Lung (tissue), 12 donors: ENCODE measurements around the gene TIMM23. TPM values are rescaled to one million over a fixed set of nuclear protein-coding genes. Genes with fewer than 3 reads are reported as not detected.

Experiments used
- ATAC-seq: fragments of 200-7000 bp; cut with Tn5 transposase; one replicate; pipeline ENCODE4 v1.9.1; 2020; ENCODE audit warnings: moderate number of reproducible peaks; ENCODE audit not compliant: insufficient read depth, low FRiP score
- DNase-seq, 3 donors: peaks; one replicate each; pipeline ENCODE4 v3.0.0-alpha.2; 2013 to 2017
- H3K27ac ChIP-seq, 2 donors: one replicate each; pipeline ENCODE4 v1.5.1; 2013; ENCODE audit warnings: mild to moderate bottlenecking in 2 of 2, moderate library complexity in 2 of 2, control low read depth in 1 of 2, inconsistent platforms in 1 of 2, low read depth in 1 of 2, low read length in 1 of 2
- H3K27me3 ChIP-seq, 3 donors: one replicate each; pipeline ENCODE4 v1.5.1; 2013; ENCODE audit warnings: low read length in 2 of 3; ENCODE audit not compliant: control insufficient read depth in 3 of 3, insufficient read depth in 3 of 3
- H3K36me3 ChIP-seq, 4 donors: one replicate each; pipeline ENCODE4 v1.5.1; 2013; ENCODE audit warnings: low read length in 4 of 4, mild to moderate bottlenecking in 1 of 4, moderate library complexity in 1 of 4; ENCODE audit not compliant: control insufficient read depth in 4 of 4, insufficient read depth in 4 of 4
- H3K4me1 ChIP-seq, 5 donors: one replicate each; pipeline ENCODE4 v1.5.1; 2013; ENCODE audit warnings: low read length in 5 of 5, mild to moderate bottlenecking in 2 of 5, moderate library complexity in 1 of 5; ENCODE audit not compliant: control insufficient read depth in 5 of 5, insufficient read depth in 5 of 5
- H3K4me3 ChIP-seq: one replicate; pipeline ENCODE4 v1.5.1; 2013; ENCODE audit warnings: mild to moderate bottlenecking, control low read depth, moderate library complexity
- H3K9ac ChIP-seq, 2 donors: one replicate each; pipeline ENCODE4 v1.5.1; 2013; ENCODE audit warnings: low read length in 2 of 2, control low read depth in 1 of 2; ENCODE audit not compliant: insufficient read depth in 1 of 2
- H3K9me3 ChIP-seq, 4 donors: one replicate each; pipeline ENCODE4 v1.5.1; 2013; ENCODE audit warnings: low read length in 3 of 4, mild to moderate bottlenecking in 1 of 4, moderate library complexity in 1 of 4; ENCODE audit not compliant: control insufficient read depth in 4 of 4, insufficient read depth in 3 of 4
- WGBS, 2 donors: extraction: QIAGEN DNeasy Blood & Tissue Kit; methylation state at CpG; one replicate each; pipeline ENCODE4 v1.1.7; 2013; 5-methylcytosine and 5-hydroxymethylcytosine counted together
- polyA plus RNA-seq, 2 donors: library from polyadenylated mRNA; stranded (reverse); fragments of 200-250 nt; gene quantifications; one replicate each; pipeline ENCODE4 v1.2.1, GENCODE V29; 2013
- total RNA-seq, 2 donors: library from RNA; depleted of rRNA in 1 of 2; stranded (reverse); fragments of >200 nt in 1 of 2; gene quantifications; one replicate each; pipeline ENCODE4 v1.2.1, GENCODE V29; 2014 to 2021
- TF ChIP-seq, protein P1 (sequence below): IDR thresholded peaks from 2 replicates; pipeline ENCODE4 v1.5.1; 2012; ENCODE audit warnings: mild to moderate bottlenecking; ENCODE audit errors: control extremely low read depth, extremely low read depth
- donor health status: control.
- donor health status: control.
- donor health status: Bipolar disorder and iron deficiency.
- donor health status: healthy.
- donor health status: DM: yes; HTN: yes; CAD: no.

Gene TIMM23
- total and polyA plus RNA-seq, 4 donors = 37.0 to 63.1 (median 46.5) TPM

DNA sequence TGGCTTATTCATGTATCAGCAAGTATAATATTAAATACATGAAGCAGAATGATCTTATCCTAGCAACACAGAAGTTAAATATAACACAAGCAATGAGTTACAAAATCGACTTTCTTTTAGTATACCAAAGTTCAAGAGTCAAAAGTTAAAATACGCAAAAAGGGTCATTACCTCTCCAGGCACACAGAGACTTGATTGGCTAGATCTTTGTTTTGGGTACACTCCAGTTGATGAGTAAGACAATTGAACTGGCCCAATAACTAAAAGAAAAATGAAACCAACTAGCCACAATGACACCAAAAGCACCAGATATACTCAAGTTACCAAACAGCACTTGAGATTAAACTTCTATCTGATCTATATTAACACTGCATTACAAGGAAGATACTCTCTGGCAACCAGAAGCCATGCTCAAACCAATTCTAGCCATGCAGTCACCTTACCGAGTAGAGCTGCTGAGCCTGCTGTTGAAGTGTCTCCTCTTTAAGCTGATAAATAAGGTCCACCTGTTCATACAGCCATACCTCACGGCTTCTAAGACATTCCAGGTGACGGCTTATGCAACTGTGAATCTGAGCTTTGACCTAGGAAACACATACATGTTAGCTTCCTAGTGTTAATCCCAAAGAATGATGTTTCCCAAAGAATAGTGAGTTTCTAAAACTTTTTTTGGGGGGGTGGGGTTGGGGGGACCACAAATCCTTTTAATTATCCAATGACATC, 42.6 kb downstream of the TIMM23 start:
- no peaks in the 10 kb centered on the region for H3K27me3 ChIP-seq
- H3K9me3 ChIP-seq = no peaks in the 10 kb centered on the region
- H3K9ac ChIP-seq = no peak overlapping the region
- 86 to 92% methylated on average over 5 of the region's 5 CpGs for WGBS, 2 donors
- ATAC-seq = no peak
- DNase-seq = no peak
- peaks cover 0 to 30% (median 4%) of the 10 kb centered on the region in 5 donors for H3K4me1 ChIP-seq
- peaks cover 21 to 32% (median 26%) of the 10 kb centered on the region in 4 donors for H3K36me3 ChIP-seq
- TF ChIP-seq, protein P1, sequence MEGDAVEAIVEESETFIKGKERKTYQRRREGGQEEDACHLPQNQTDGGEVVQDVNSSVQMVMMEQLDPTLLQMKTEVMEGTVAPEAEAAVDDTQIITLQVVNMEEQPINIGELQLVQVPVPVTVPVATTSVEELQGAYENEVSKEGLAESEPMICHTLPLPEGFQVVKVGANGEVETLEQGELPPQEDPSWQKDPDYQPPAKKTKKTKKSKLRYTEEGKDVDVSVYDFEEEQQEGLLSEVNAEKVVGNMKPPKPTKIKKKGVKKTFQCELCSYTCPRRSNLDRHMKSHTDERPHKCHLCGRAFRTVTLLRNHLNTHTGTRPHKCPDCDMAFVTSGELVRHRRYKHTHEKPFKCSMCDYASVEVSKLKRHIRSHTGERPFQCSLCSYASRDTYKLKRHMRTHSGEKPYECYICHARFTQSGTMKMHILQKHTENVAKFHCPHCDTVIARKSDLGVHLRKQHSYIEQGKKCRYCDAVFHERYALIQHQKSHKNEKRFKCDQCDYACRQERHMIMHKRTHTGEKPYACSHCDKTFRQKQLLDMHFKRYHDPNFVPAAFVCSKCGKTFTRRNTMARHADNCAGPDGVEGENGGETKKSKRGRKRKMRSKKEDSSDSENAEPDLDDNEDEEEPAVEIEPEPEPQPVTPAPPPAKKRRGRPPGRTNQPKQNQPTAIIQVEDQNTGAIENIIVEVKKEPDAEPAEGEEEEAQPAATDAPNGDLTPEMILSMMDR = no peak
- no peak overlapping the region for H3K27ac ChIP-seq
- H3K4me3 ChIP-seq = no peak overlapping the region

DNA sequence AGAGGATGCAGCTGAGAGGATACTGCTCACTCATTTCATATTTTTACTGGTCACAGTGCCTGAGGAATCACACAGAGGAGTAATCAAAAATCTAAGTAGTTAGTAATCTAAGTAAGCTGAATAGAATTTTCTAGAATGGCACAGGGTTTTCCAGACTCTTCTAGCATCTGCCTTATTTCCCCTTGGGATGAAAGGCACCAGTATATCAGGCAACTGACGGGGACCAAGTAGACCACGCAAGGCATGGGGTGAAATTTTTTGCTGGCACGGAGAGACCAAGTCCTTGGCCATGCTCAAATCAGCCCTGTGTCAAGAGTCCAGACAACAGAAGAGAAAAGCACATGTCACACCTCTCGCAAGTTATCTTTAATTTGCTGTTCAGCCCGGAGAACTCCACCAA, 43.9 kb downstream of the TIMM23 start:
- WGBS, 2 donors = 94 to 95% methylated on average over 5 of the region's 5 CpGs
- no peak overlapping the region for H3K4me3 ChIP-seq
- peaks cover 12 to 28% (median 20%) of the 10 kb centered on the region in 4 donors for H3K36me3 ChIP-seq
- TF ChIP-seq, protein P1 = no peak
- no peaks in the 10 kb centered on the region for H3K27me3 ChIP-seq
- peaks cover 4 to 36% (median 5%) of the 10 kb centered on the region in 5 donors for H3K4me1 ChIP-seq
- H3K9me3 ChIP-seq = no peaks in the 10 kb centered on the region
- H3K27ac ChIP-seq = peak overlapping the region in 1 of 2 donors; percentile 33
- ATAC-seq = no peak
- DNase-seq = no peak
- H3K9ac ChIP-seq = no peak overlapping the region

DNA sequence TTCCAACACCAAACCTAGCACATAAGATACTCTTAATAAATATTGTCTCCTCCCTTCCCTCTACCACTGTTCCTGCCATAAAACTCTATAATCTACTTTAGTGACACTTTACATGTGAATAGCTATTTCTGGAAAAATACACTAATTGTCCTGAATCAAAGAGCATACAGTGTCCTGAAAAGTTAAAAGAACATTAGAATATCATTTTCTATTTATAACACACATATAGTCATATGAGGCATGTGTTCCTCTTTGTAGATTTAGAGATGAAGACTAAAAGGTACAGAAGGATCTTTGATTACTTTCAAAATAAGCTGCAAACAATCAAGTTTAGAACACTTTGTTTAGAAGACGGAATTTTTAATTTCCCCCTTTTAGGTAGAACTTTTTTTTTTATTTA, 44.5 kb downstream of the TIMM23 start:
- WGBS, 2 donors = 76 to 87% methylated on average over 1 of the region's 1 CpG
- TF ChIP-seq, protein P1 = no peak
- Histone ChIP-seq H3K27ac (peak overlapping the region in 1 of 2 donors; percentile 33), H3K27me3 (no peaks in the 10 kb centered on the region), H3K9ac (no peak overlapping the region), H3K9me3 (no peaks in the 10 kb centered on the region), H3K4me3 (no peak overlapping the region), H3K4me1 (peaks cover 4 to 36% (median 5%) of the 10 kb centered on the region in 5 donors), H3K36me3 (peaks cover 9 to 28% (median 15%) of the 10 kb centered on the region in 4 donors)
- DNase-seq = no peak
- ATAC-seq = no peak
